K562 (cell line): ENCODE data around the gene SRI. TPM values are rescaled to one million over a fixed set of nuclear protein-coding genes. Genes with fewer than 3 reads are reported as not detected.

Source experiments
- ATAC-seq: fragments of 200-7000 bp; cut with Tn5 transposase; 3 replicates; pipeline ENCODE4 v1.9.1; 2020; ENCODE audit warnings: moderate library complexity
- BruUV-seq: library from RNA; stranded (reverse); fragments of 400-500 nt; replicated peaks from 2 replicates; lab custom pipeline; 2021; lab: Mats Ljungman, UMichigan
- CTCF ChIA-PET: fragments of 300-600 bp; formaldehyde crosslinking; extraction: SDS; loops from one replicate; lab custom pipeline; 2021; ENCODE audit warnings: low intra/inter-chr PET ratio; lab: Yijun Ruan, JAX
- POLR2A ChIA-PET: fragments of 300-600, 350-650 bp; sonication (Branson Sonifier 250); formaldehyde crosslinking; extraction: SDS; loops from one replicate; lab custom pipeline; 2021; ENCODE audit warnings: antibody characterized with exemption, inconsistent platforms; lab: Yijun Ruan, JAX
- DNase-seq, 4 experiments: peaks; one replicate each; pipeline versions ENCODE4 v3.0.0 to v3.0.0-alpha.2; 2011 to 2018; ENCODE audit warnings: low spot score in 3 of 4, mixed read lengths in 3 of 4; ENCODE audit errors: extremely low read depth in 1 of 4
- FAIRE-seq: peaks from 2 replicates; lab custom pipeline; 2011; peaks lifted over from hg19 to GRCh38; lab: Jason Lieb, UNC
- H2AFZ ChIP-seq: 2 replicates; pipeline ENCODE4 v1.6.0; 2011; ENCODE audit warnings: low read depth, low read length, control low read depth, inconsistent platforms
- H3K27ac ChIP-seq: fragments of 200-600 bp; 3 replicates; pipeline ENCODE4 v1.8.0; 2011; ENCODE audit warnings: low read depth, mild to moderate bottlenecking, control low read depth, inconsistent platforms, low read length, moderate library complexity, mixed read lengths; ENCODE audit errors: extremely low read depth
- H3K27me3 ChIP-seq, 2 experiments: fragments of 300-600 bp in 1 of 2; 2 replicates in 1 of 2; 3 replicates in 1 of 2; pipeline versions ENCODE4 v1.6.0 to v1.8.0; 2011; ENCODE audit warnings: inconsistent platforms in 2 of 2, low read length in 2 of 2, mild to moderate bottlenecking in 1 of 2, mixed read lengths in 1 of 2, moderate library complexity in 1 of 2; ENCODE audit not compliant: control insufficient read depth in 2 of 2, insufficient read depth in 2 of 2
- H3K36me3 ChIP-seq: fragments of 300-600 bp; 3 replicates; pipeline ENCODE4 v1.8.0; 2011; ENCODE audit warnings: mild to moderate bottlenecking, low read length, inconsistent platforms; ENCODE audit not compliant: control insufficient read depth, insufficient read depth
- H3K4me1 ChIP-seq, 2 experiments: fragments of 200-600 bp in 1 of 2; replicated peaks in 1 of 2; 2 replicates in 1 of 2; 3 replicates in 1 of 2; pipeline versions ENCODE4 v1.5.1 to v1.8.0; 2011; ENCODE audit warnings: inconsistent platforms in 2 of 2, low read length in 2 of 2, mild to moderate bottlenecking in 1 of 2, mixed read lengths in 1 of 2, moderate library complexity in 1 of 2; ENCODE audit not compliant: control insufficient read depth in 2 of 2, insufficient read depth in 2 of 2
- H3K4me2 ChIP-seq: 2 replicates; pipeline ENCODE4 v1.6.1; 2011; ENCODE audit warnings: low read length, control low read depth, inconsistent platforms, mixed read lengths; ENCODE audit not compliant: insufficient read depth
- H3K4me3 ChIP-seq: fragments of 200-600 bp; sonication (generic), shearing (Covaris generic); 2 replicates; pipeline ENCODE4 v1.5.1; 2016; ENCODE audit warnings: control low read depth, inconsistent platforms
- H3K79me2 ChIP-seq: fragments of 200-600 bp; 3 replicates; pipeline ENCODE4 v1.8.0; 2011; ENCODE audit warnings: low read length, inconsistent platforms; ENCODE audit not compliant: control insufficient read depth, insufficient read depth
- H3K9ac ChIP-seq, 2 experiments: 2 replicates each; pipeline versions ENCODE4 v1.6.0 to v1.6.1; 2011; ENCODE audit warnings: low read depth in 2 of 2, low read length in 2 of 2, control low read depth in 1 of 2, inconsistent platforms in 1 of 2, mild to moderate bottlenecking in 1 of 2, mixed read lengths in 1 of 2; ENCODE audit not compliant: insufficient read depth in 1 of 2
- H3K9me1 ChIP-seq: one replicate; pipeline ENCODE4 v1.6.0; 2011; ENCODE audit warnings: inconsistent platforms, mild to moderate bottlenecking, low read length, moderate library complexity; ENCODE audit not compliant: control insufficient read depth, insufficient read depth
- H3K9me3 ChIP-seq: replicated peaks from 2 replicates; pipeline ENCODE4 v1.5.1; 2011; ENCODE audit warnings: low read depth, low read length, inconsistent platforms; ENCODE audit not compliant: control insufficient read depth, insufficient read depth
- H4K20me1 ChIP-seq: replicated peaks from 2 replicates; pipeline ENCODE4 v1.6.1; 2011; ENCODE audit warnings: low read length, inconsistent platforms, mixed read lengths; ENCODE audit not compliant: control insufficient read depth, insufficient read depth
- GTF2B ChIP-seq: IDR thresholded peaks from 2 replicates; pipeline ENCODE4 v1.6.1; 2011; ENCODE audit not compliant: insufficient read length; ENCODE audit errors: extremely low read depth
- HMGN3 ChIP-seq: IDR thresholded peaks from 2 replicates; pipeline ENCODE4 v1.6.1; 2011; ENCODE audit warnings: borderline replicate concordance, low read depth, mild to moderate bottlenecking, mixed read lengths, low read length; ENCODE audit not compliant: insufficient read length; ENCODE audit errors: extremely low read depth
- RBM39 ChIP-seq: fragments of 200-400 bp; formaldehyde crosslinking; optimal IDR thresholded peaks from 2 replicates; pipeline ENCODE3; 2018; ENCODE audit warnings: low read depth, low read length
- SMAD1 ChIP-seq: fragments of 150-350 bp; IDR thresholded peaks from 2 replicates; pipeline ENCODE4 v1.6.1; 2014; ENCODE audit warnings: low read length, low read depth; ENCODE audit not compliant: partially characterized antibody
- STAT6 ChIP-seq: sonication (generic); formaldehyde crosslinking; IDR thresholded peaks from 2 replicates; pipeline ENCODE4 v1.8.1; 2023; ENCODE audit warnings: mild to moderate bottlenecking, missing genetic modification reagents
- THRAP3 ChIP-seq: fragments of 450-650 bp; IDR thresholded peaks from 2 replicates; pipeline ENCODE4 v1.6.1; 2016; ENCODE audit warnings: mild to moderate bottlenecking, inconsistent platforms, borderline replicate concordance
- ZBTB9 ChIP-seq: fragments of 450-650 bp; formaldehyde crosslinking; IDR thresholded peaks from 2 replicates; pipeline ENCODE4 v1.4.0; 2020; ENCODE audit warnings: mild to moderate bottlenecking, moderate library complexity
- ZNF347 ChIP-seq: fragments of 450-650 bp; formaldehyde crosslinking; IDR thresholded peaks from 2 replicates; pipeline ENCODE4 v1.4.0; 2020; ENCODE audit warnings: low read depth, mild to moderate bottlenecking, moderate library complexity
- ZNF398 ChIP-seq: fragments of 250-450 bp; sonication (Bioruptor Pico); IDR thresholded peaks from 2 replicates; pipeline ENCODE4 v1.8.0; 2021; ENCODE audit warnings: moderate library complexity, mild to moderate bottlenecking, inconsistent platforms
- WGBS: fragments of 100-300 bp; shearing (Covaris generic); methylation state at CpG from one replicate; pipeline ENCODE4 v1.1.6; 2016; ENCODE audit warnings: low coverage, mixed read lengths; ENCODE audit not compliant: insufficient coverage; ENCODE audit errors: missing lambda C conversion rate; 5-methylcytosine and 5-hydroxymethylcytosine counted together
- in situ Hi-C: fragments of 300-500 bp; cut with MboI; formaldehyde crosslinking; loops from 4 replicates; pipeline ENCODE4 v1.15.0; 2018; ENCODE audit warnings: inconsistent platforms, mixed read lengths
- intact Hi-C: fragments of 100-400 bp; cut with micrococcal nuclease; formaldehyde crosslinking; loops from 2 replicates; pipeline ENCODE4 v1.14.2; 2022
- polyA plus RNA-seq, 8 experiments: library from polyadenylated mRNA; depleted of rRNA in 4 of 8; stranded (reverse) in 5 of 8; unstranded in 3 of 8; fragments of >200 nt; fragmentation: Nextera tagmentation in 2 of 8; fragmentation: Illumina TruSeq in 1 of 8; extraction: Ambion mirVana in 2 of 8; extraction: Trizol in 1 of 8; gene quantifications; 2 replicates each; pipeline versions ENCODE4 v1.2.1 to v1.2.3, GENCODE V29; 2011 to 2014; ENCODE audit warnings: inconsistent platforms in 1 of 8, missing spikeins in 1 of 8
- total RNA-seq, 7 experiments: library from RNA; depleted of rRNA in 6 of 7; stranded (reverse); fragments of >200 nt in 6 of 7; fragmentation: Illumina TruSeq in 2 of 7; extraction: Trizol in 2 of 7; gene quantifications; 2 replicates each; pipeline versions ENCODE4 v1.2.1 to v1.2.3, GENCODE V29; 2011 to 2021; ENCODE audit warnings: low replicate concordance in 1 of 7

Gene SRI
- total and polyA plus RNA-seq, 9 of the 15 experiments (the other 6 are each of a cell fraction or from before 2014, with no cell fraction given), result 56.4 to 158 (median 119) TPM

- H3K9ac ChIP-seq, result no peak overlapping the region
- no peaks in the 10 kb centered on the region for H4K20me1 ChIP-seq
- BruUV-seq, result no TSS peak
- no peak overlapping the region for H2AFZ ChIP-seq
- no peaks in the 10 kb centered on the region for H3K9me3 ChIP-seq
- WGBS, result 91% methylated on average over 4 of the region's 4 CpGs
- FAIRE-seq (no peak), DNase-seq (no peak), ATAC-seq (no peak)
- intact Hi-C loops (no loop called here), in situ Hi-C loops (no loop called here)
- H3K9me1 ChIP-seq, result no peaks in the 10 kb centered on the region
- no peak overlapping the region for H3K27ac ChIP-seq
- no peak overlapping the region for H3K4me3 ChIP-seq
- peaks cover 0 to 16% of the 10 kb centered on the region in 2 experiments; a peak in 2 of 5 replicates for H3K4me1 ChIP-seq
- ChIA-PET POLR2A (interaction anchor here (0.7 kb wide), 1 partner anchor 597 kb away, joined by 3 read pairs; no protein-coding TSS in a partner anchor), CTCF (no interaction called here)
- no peaks in the 10 kb centered on the region for H3K79me2 ChIP-seq
- TF ChIP-seq HMGN3 (no peak), SMAD1 (no peak), ZNF398 (no peak), ZBTB9 (CRISPR knock-in tag) (no peak), ZNF347 (CRISPR knock-in tag) (no peak), STAT6 (CRISPR knock-in tag) (no peak), THRAP3 (no peak), RBM39 (no peak), GTF2B (no peak)
- H3K27me3 ChIP-seq, result no peaks in the 10 kb centered on the region
- H3K4me2 ChIP-seq, result no peak overlapping the region
- H3K36me3 ChIP-seq, result peaks cover 51% of the 10 kb centered on the region
Observed at GRCh38 chr7:88203401-88203800, 16.4 kb downstream of the SRI start.
